GM23338 (cell line): ENCODE measurements around the gene MRPL37. TPM values are rescaled to one million over a fixed set of nuclear protein-coding genes. Genes with fewer than 3 reads are reported as not detected.

Experiments
- ATAC-seq: fragments of 200-7000 bp; cut with Tn5 transposase; 3 replicates; pipeline ENCODE4 v1.9.1; 2020
- DNase-seq: peaks from one replicate; pipeline ENCODE4 v3.0.0-alpha.2; 2015; ENCODE audit warnings: low spot score
- H2AFZ ChIP-seq: fragments of 200-600 bp; sonication (generic); 2 replicates; pipeline ENCODE4 v1.8.0; 2016; ENCODE audit warnings: antibody characterized with exemption, mild to moderate bottlenecking, moderate library complexity
- H3F3A ChIP-seq: fragments of 200-600 bp; sonication (generic); replicated peaks from 2 replicates; pipeline ENCODE4 v1.8.0; 2017; ENCODE audit warnings: antibody characterized with exemption, mixed run types, low read depth
- H3K27ac ChIP-seq: fragments of 200-600 bp; sonication (generic); 2 replicates; pipeline ENCODE4 v1.6.1; 2016; ENCODE audit warnings: low read depth
- H3K27me3 ChIP-seq: fragments of 200-600 bp; sonication (generic); 2 replicates; pipeline ENCODE4 v1.8.0; 2016; ENCODE audit warnings: mild to moderate bottlenecking, mixed run types, moderate library complexity; ENCODE audit not compliant: insufficient read depth
- H3K36me3 ChIP-seq: fragments of 200-600 bp; sonication (generic); 2 replicates; pipeline ENCODE4 v1.8.0; 2016; ENCODE audit warnings: mild to moderate bottlenecking; ENCODE audit not compliant: insufficient read depth
- H3K4me1 ChIP-seq: fragments of 200-600 bp; sonication (generic); 2 replicates; pipeline ENCODE4 v1.8.0; 2016; ENCODE audit warnings: mild to moderate bottlenecking, moderate library complexity; ENCODE audit not compliant: insufficient read depth
- H3K4me2 ChIP-seq: fragments of 200-600 bp; sonication (generic); 2 replicates; pipeline ENCODE4 v1.7.1; 2017; ENCODE audit warnings: mixed run types
- H3K4me3 ChIP-seq: fragments of 200-600 bp; sonication (generic); 2 replicates; pipeline ENCODE4 v1.6.1; 2016; ENCODE audit warnings: mixed run types
- H3K79me2 ChIP-seq: fragments of 200-600 bp; sonication (generic); replicated peaks from 2 replicates; pipeline ENCODE4 v1.8.0; 2017; ENCODE audit warnings: mild to moderate bottlenecking; ENCODE audit not compliant: insufficient read depth
- H3K9me2 ChIP-seq: fragments of 200-600 bp; sonication (generic); 2 replicates; pipeline ENCODE4 v1.8.0; 2017; ENCODE audit not compliant: insufficient read depth
- H4K20me1 ChIP-seq: fragments of 200-600 bp; sonication (generic); replicated peaks from 2 replicates; pipeline ENCODE4 v1.8.0; 2017; ENCODE audit warnings: mild to moderate bottlenecking; ENCODE audit not compliant: insufficient read depth
- H3K27ac Mint-ChIP-seq: 2 replicates; pipeline ENCODE4 v1.8.0; 2020; ENCODE audit warnings: inconsistent platforms, mild to moderate bottlenecking, moderate library complexity, mixed read lengths
- H3K27me3 Mint-ChIP-seq: 3 replicates; pipeline ENCODE4 v1.8.0; 2022; ENCODE audit warnings: low read depth, mild to moderate bottlenecking, moderate library complexity, mixed read lengths, inconsistent platforms; ENCODE audit not compliant: insufficient read depth, poor library complexity
- H3K36me3 Mint-ChIP-seq: 3 replicates; pipeline ENCODE4 v1.8.0; 2021; ENCODE audit warnings: low read depth, mild to moderate bottlenecking, inconsistent platforms, moderate library complexity, mixed read lengths
- H3K4me1 Mint-ChIP-seq: 3 replicates; pipeline ENCODE4 v1.8.0; 2020; ENCODE audit warnings: mild to moderate bottlenecking, inconsistent platforms, mixed read lengths
- H3K4me3 Mint-ChIP-seq: 3 replicates; pipeline ENCODE4 v1.8.0; 2021; ENCODE audit warnings: moderate library complexity, mild to moderate bottlenecking, inconsistent platforms, mixed read lengths
- H3K9me3 Mint-ChIP-seq: 3 replicates; pipeline ENCODE4 v1.8.0; 2020; ENCODE audit warnings: moderate library complexity, mild to moderate bottlenecking, inconsistent platforms, mixed read lengths
- CREB1 ChIP-seq: fragments of 250-450 bp; sonication (Bioruptor Pico); IDR thresholded peaks from 2 replicates; pipeline ENCODE4 v1.5.0; 2020; ENCODE audit warnings: low read depth, mild to moderate bottlenecking, moderate library complexity
- CTCF ChIP-seq, 2 experiments: fragments of 200-600 bp in 1 of 2; sonication (generic) in 1 of 2; conservative IDR thresholded peaks; 2 replicates each; pipeline versions ENCODE4 v1.5.1 to v1.6.1; 2016 to 2017; ENCODE audit warnings: antibody characterized with exemption in 2 of 2, low read depth in 2 of 2, mild to moderate bottlenecking in 2 of 2, moderate library complexity in 1 of 2
- EZH2 ChIP-seq: fragments of 200-600 bp; sonication (generic); IDR thresholded peaks from one replicate; pipeline ENCODE4 v1.8.0; 2017; ENCODE audit warnings: antibody characterized with exemption, mild to moderate bottlenecking, low read depth; ENCODE audit not compliant: unreplicated experiment
- POLR2AphosphoS5 ChIP-seq: IDR thresholded peaks from 2 replicates; pipeline ENCODE4 v1.6.1; 2016; ENCODE audit warnings: antibody characterized with exemption, low read depth
- REST ChIP-seq: IDR thresholded peaks from one replicate; pipeline ENCODE4 v1.6.1; 2018; ENCODE audit warnings: antibody characterized with exemption; ENCODE audit not compliant: unreplicated experiment
- STAT1 ChIP-seq: IDR thresholded peaks from one replicate; pipeline ENCODE4 v1.6.1; 2016; ENCODE audit warnings: antibody characterized with exemption; ENCODE audit not compliant: unreplicated experiment
- ZNF114 ChIP-seq: fragments of 250-450 bp; sonication (Bioruptor Pico); IDR thresholded peaks from 2 replicates; pipeline ENCODE4 v1.5.0; 2020; ENCODE audit warnings: mild to moderate bottlenecking, moderate library complexity
- ZNF331 ChIP-seq: fragments of 250-450 bp; sonication (Bioruptor Pico); IDR thresholded peaks from 2 replicates; pipeline ENCODE4 v1.5.0; 2020; ENCODE audit warnings: low read depth, mild to moderate bottlenecking, moderate library complexity
- polyA plus RNA-seq: library from polyadenylated mRNA; unstranded; fragments of >200 nt; fragmentation: Nextera tagmentation; extraction: Ambion mirVana; gene quantifications from 2 replicates; pipeline ENCODE4 v1.2.1, GENCODE V29; 2016
- total RNA-seq: library from RNA; depleted of rRNA; stranded (reverse); fragments of >200 nt; shearing (Covaris generic); gene quantifications from 2 replicates; pipeline ENCODE4 v1.2.3, GENCODE V29; 2014

The MRPL37 gene
- total and polyA plus RNA-seq, 2 experiments from 2014 or later = 130 to 155 TPM

DNA sequence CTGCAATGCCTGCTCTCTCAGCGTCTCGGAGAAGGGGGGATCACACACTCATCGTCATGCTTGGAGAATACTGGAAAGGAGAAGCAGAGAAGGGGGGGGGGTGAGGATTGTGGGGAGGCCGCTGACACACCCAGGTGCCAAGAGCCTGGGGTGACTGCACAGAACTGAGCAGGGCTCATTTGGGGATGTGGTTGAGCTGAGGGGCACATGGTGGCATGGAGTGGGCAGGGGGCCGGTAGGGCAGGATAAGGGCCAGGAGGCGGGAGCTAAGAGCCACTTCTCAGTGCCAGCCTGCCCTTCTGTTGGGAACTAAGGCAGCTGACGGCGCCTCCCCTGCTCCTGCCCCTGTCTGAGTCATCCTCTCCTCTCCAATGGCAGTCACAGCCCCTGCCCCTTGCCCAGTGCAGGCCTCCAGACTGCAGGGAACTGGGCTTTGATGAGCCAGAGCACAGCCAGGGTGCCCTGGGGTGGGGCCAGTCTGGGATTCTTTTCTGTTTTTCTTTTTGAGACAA is 27.2 kb downstream of the MRPL37 start (continued):
- TF ChIP-seq CTCF (conservative IDR thresholded peaks at IDR 0.05; ENCODE audit: low read depth in 2 of 2) (no peak), REST (no peak), CREB1 (no peak), EZH2 (no peak), STAT1 (no peak), POLR2AphosphoS5 (no peak; the same call in 1 of the 2 replicates)

DNA sequence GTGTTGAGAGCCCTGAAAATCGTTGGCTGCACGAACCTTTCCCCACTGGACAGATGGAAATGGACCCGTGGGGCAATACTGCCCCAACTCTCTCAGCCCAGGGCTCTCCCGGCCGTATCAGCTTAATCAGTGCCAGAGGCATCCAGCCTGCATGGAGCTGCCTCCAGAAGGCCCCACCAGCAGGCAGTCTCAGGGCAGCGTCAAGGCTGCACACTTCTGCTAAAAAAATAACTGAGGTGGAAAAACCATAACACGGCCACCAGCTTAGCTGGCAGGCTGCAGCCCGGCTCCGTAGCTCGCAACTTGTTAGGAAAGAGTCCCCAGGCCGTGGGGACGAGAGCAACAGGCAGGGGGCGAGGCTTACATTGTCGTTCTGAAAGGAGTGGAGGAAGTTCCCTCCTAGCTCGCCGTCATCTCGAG is 27.9 kb downstream of the MRPL37 start:
- Histone ChIP-seq H4K20me1 (peaks cover 4% of the 10 kb centered on the region; the same call in 1 of the 2 replicates), H3K79me2 (no peaks in the 10 kb centered on the region), H3F3A (no peaks in the 10 kb centered on the region), H3K36me3 (no peaks in the 10 kb centered on the region; the same call in 1 of the 2 replicates), H3K4me1 (no peaks in the 10 kb centered on the region; the same call in 1 of the 2 replicates), H3K9me2 (no peaks in the 10 kb centered on the region), H3K4me3 (no peak overlapping the region), H3K27ac (no peak overlapping the region), H3K27me3 (no peaks in the 10 kb centered on the region), H2AFZ (no peak overlapping the region), H3K4me2 (no peak overlapping the region)
- DNase-seq (peak; percentile 64), ATAC-seq (peak; percentile 40)
- H3K4me3 Mint-ChIP-seq = no peak overlapping the region; the same call in 2 of the 3 replicates
- peak overlapping the region; percentile 77 for H3K27ac Mint-ChIP-seq
- H3K4me1 Mint-ChIP-seq = peaks cover 40% of the 10 kb centered on the region
- TF ChIP-seq ZNF331 (no peak), CTCF (conservative IDR thresholded peaks at IDR 0.05; ENCODE audit: low read depth in 2 of 2) (peak; percentile 14 to 51; a peak in 2 of 4 replicates), ZNF114 (CRISPR knock-in tag) (no peak)
- peaks cover 19% of the 10 kb centered on the region for H3K27me3 Mint-ChIP-seq
- peaks cover 34% of the 10 kb centered on the region for H3K36me3 Mint-ChIP-seq
- peaks cover 5% of the 10 kb centered on the region; the same call in 2 of the 3 replicates for H3K9me3 Mint-ChIP-seq
